Psoas muscle (tissue), 8 donors: ENCODE measurements around the gene CEBPB. TPM values are rescaled to one million over a fixed set of nuclear protein-coding genes. Genes with fewer than 3 reads are reported as not detected.
"Not testable (repeated sequence)": the region's sequence is repeated elsewhere in the genome, so short reads cannot be mapped to it uniquely, and the experiment has no call there.

Source experiments
- ATAC-seq, 4 donors: fragments of 200-7000 bp; cut with Tn5 transposase; one replicate each; pipeline ENCODE4 v1.9.1; 2020; ENCODE audit warnings: moderate library complexity in 3 of 4, mild to moderate bottlenecking in 2 of 4
- DNase-seq, 2 donors: peaks; one replicate each; pipeline ENCODE4 v3.0.0-alpha.2; 2020
- H3K27ac ChIP-seq: fragments of 200-600 bp; one replicate; pipeline ENCODE4 v1.8.0; 2022
- H3K27me3 ChIP-seq, 3 donors: fragments of 200-600 bp in 1 of 3; one replicate each; pipeline versions ENCODE4 v1.6.1 to v1.8.0; 2013 to 2022; ENCODE audit warnings: low read length in 2 of 3, mild to moderate bottlenecking in 2 of 3, moderate library complexity in 1 of 3; ENCODE audit not compliant: insufficient read depth in 3 of 3
- H3K36me3 ChIP-seq, 2 donors: fragments of 200-600 bp in 1 of 2; one replicate each; pipeline versions ENCODE4 v1.6.1 to v1.8.0; 2013 to 2022; ENCODE audit warnings: low read depth in 1 of 2, mild to moderate bottlenecking in 1 of 2, moderate library complexity in 1 of 2; ENCODE audit not compliant: insufficient read depth in 1 of 2
- H3K4me1 ChIP-seq: fragments of 200-600 bp; one replicate; pipeline ENCODE4 v1.8.0; 2022
- H3K4me3 ChIP-seq: fragments of 200-600 bp; one replicate; pipeline ENCODE4 v1.8.0; 2022; ENCODE audit warnings: mild to moderate bottlenecking
- H3K9me3 ChIP-seq: fragments of 200-600 bp; one replicate; pipeline ENCODE4 v1.8.0; 2022
- CTCF ChIP-seq: fragments of 200-600 bp; IDR thresholded peaks from one replicate; pipeline ENCODE4 v1.8.0; 2022; ENCODE audit warnings: antibody characterized with exemption
- WGBS, 3 donors: extraction: QIAGEN DNeasy Blood & Tissue Kit; methylation state at CpG; one replicate each; pipeline versions ENCODE4 v1.1.6 to v1.1.7; 2013; 5-methylcytosine and 5-hydroxymethylcytosine counted together
- intact Hi-C, 2 donors: fragments of 100-400 bp; cut with DNase I; formaldehyde crosslinking; loops; one replicate each; pipeline versions ENCODE4 v1.11.0 to v1.14.2; 2022
- polyA plus RNA-seq, 3 donors: library from polyadenylated mRNA; stranded (reverse); fragments of 200-250 nt; gene quantifications; one replicate each; pipeline ENCODE4 v1.2.3, GENCODE V29; 2013
- total RNA-seq, 4 donors: library from RNA; stranded (reverse); fragmentation: NEBNext Ultra II Directional in 2 of 4; extraction: Animal tissue kit (Norgen Biotek cat#: 25700) in 2 of 4; gene quantifications; one replicate each; pipeline versions ENCODE4 v1.2.1 to v1.2.4, GENCODE V29; 2021 to 2023
- donor health status: healthy with polysubstance abuse.
- donor health status: DM: no; HTN: no; CAD: no; lungs with moderate emphysema.
- donor health status: Bipolar disorder and iron deficiency.
- donor health status: healthy.
- donor health status: DM: yes; HTN: yes; CAD: no.
- donor health status: DM: no; HTN: no; CAD: no.
- donor health status: DM: no; HTN: no; CAD: no.
- donor health status: DM: yes; HTN: yes; CAD: no.

CEBPB gene
- total and polyA plus RNA-seq, 7 donors = 38.7 to 445 (median 144) TPM

- Histone ChIP-seq H3K36me3 (peaks cover 0 to 10% of the 10 kb centered on the region in 2 donors), H3K4me1 (peaks cover 17% of the 10 kb centered on the region), H3K4me3 (no peak overlapping the region), H3K27ac (no peak overlapping the region), H3K9me3 (no peaks in the 10 kb centered on the region), H3K27me3 (no peaks in the 10 kb centered on the region)
- TF ChIP-seq CTCF = no peak
- DNase-seq (peak in 1 of 2 donors; percentile 8), ATAC-seq (no peak)
- intact Hi-C loops = no loop called here
- WGBS, 3 donors = 73 to 86% (median 82%) methylated on average over 5 of the region's 5 CpGs
Measured at GRCh38 chr20:50174456-50174855, 16.2 kb upstream of the CEBPB start.

GRCh38 chr20:50175938-50176933 lies 14.4 kb upstream of the CEBPB start:
- WGBS, 3 donors = 91 to 95% (median 94%) methylated on average over 18 of the region's 18 CpGs
- intact Hi-C loops = loop anchor here in 1 of 2 donors (5.0 kb wide), 1 partner anchor 199 kb away; no protein-coding TSS in a partner anchor
- H3K9me3 ChIP-seq = no peaks in the 10 kb centered on the region
- no peak for TF ChIP-seq CTCF
- peaks cover 17% of the 10 kb centered on the region for H3K4me1 ChIP-seq
- ATAC-seq = no peak
- peak in 1 of 2 donors; percentile 40 for DNase-seq
- H3K36me3 ChIP-seq = peaks cover 0 to 10% of the 10 kb centered on the region in 2 donors
- no peak overlapping the region for H3K27ac ChIP-seq
- H3K4me3 ChIP-seq = no peak overlapping the region
- H3K27me3 ChIP-seq = no peaks in the 10 kb centered on the region

- not testable (repeated sequence) for H3K36me3 ChIP-seq, H3K9me3 ChIP-seq, H3K27me3 ChIP-seq, H3K4me3 ChIP-seq, H3K4me1 ChIP-seq, H3K27ac ChIP-seq, ATAC-seq
- intact Hi-C loops = loop anchor here in 1 of 2 donors (5.0 kb wide), 1 partner anchor 201 kb away; no protein-coding TSS in a partner anchor
- 86 to 90% (median 89%) methylated on average over 5 to 9 of the region's 9 CpGs for WGBS, 3 donors
- DNase-seq = peak in 1 of 2 donors; percentile 4
Measured at GRCh38 chr20:50178672-50179071, 12.0 kb upstream of the CEBPB start.

GRCh38 chr20:50181344-50181743 lies 9.3 kb upstream of the CEBPB start:
- 90 to 96% (median 93%) methylated on average over 10 of the region's 10 CpGs for WGBS, 3 donors
- Histone ChIP-seq H3K27ac (no peak overlapping the region), H3K4me3 (no peak overlapping the region), H3K27me3 (no peaks in the 10 kb centered on the region), H3K36me3 (peaks cover 0 to under 1% of the 10 kb centered on the region in 2 donors), H3K4me1 (no peaks in the 10 kb centered on the region), H3K9me3 (no peaks in the 10 kb centered on the region)
- DNase-seq (peak in 1 of 2 donors; percentile 39), ATAC-seq (no peak)
- intact Hi-C loops = loop anchor here (5.0 to 10.0 kb wide), 2 partner anchors 204 to 563 kb away; no protein-coding TSS in a partner anchor
- TF ChIP-seq CTCF = no peak

GRCh38 chr20:50182346-50182745 lies 8.3 kb upstream of the CEBPB start:
- Histone ChIP-seq H3K27me3 (no peaks in the 10 kb centered on the region), H3K36me3 (no peaks in the 10 kb centered on the region), H3K4me3 (no peak overlapping the region), H3K27ac (no peak overlapping the region), H3K9me3 (no peaks in the 10 kb centered on the region), H3K4me1 (no peaks in the 10 kb centered on the region)
- no peak for ATAC-seq
- no peak for DNase-seq
- TF ChIP-seq CTCF = no peak
- 71 to 75% (median 73%) methylated on average over 2 of the region's 2 CpGs for WGBS, 3 donors
- intact Hi-C loops = loop anchor here (5.0 to 10.0 kb wide), 2 partner anchors 205 to 562 kb away; no protein-coding TSS in a partner anchor
